Psoas muscle (tissue), 8 donors: ENCODE results near the gene RPL22L1. TPM values are rescaled to one million over a fixed set of nuclear protein-coding genes. Genes with fewer than 3 reads are reported as not detected.
A peak's percentile ranks its signal among the peaks of the same experiment; 100 is the strongest.

Source experiments
- ATAC-seq, 4 donors: fragments of 200-7000 bp; cut with Tn5 transposase; one replicate each; pipeline ENCODE4 v1.9.1; 2020; ENCODE audit warnings: moderate library complexity in 3 of 4, mild to moderate bottlenecking in 2 of 4
- DNase-seq, 2 donors: peaks; one replicate each; pipeline ENCODE4 v3.0.0-alpha.2; 2020
- H3K27ac ChIP-seq: fragments of 200-600 bp; one replicate; pipeline ENCODE4 v1.8.0; 2022
- H3K27me3 ChIP-seq, 3 donors: fragments of 200-600 bp in 1 of 3; one replicate each; pipeline versions ENCODE4 v1.6.1 to v1.8.0; 2013 to 2022; ENCODE audit warnings: low read length in 2 of 3, mild to moderate bottlenecking in 2 of 3, moderate library complexity in 1 of 3; ENCODE audit not compliant: insufficient read depth in 3 of 3
- H3K36me3 ChIP-seq, 2 donors: fragments of 200-600 bp in 1 of 2; one replicate each; pipeline versions ENCODE4 v1.6.1 to v1.8.0; 2013 to 2022; ENCODE audit warnings: low read depth in 1 of 2, mild to moderate bottlenecking in 1 of 2, moderate library complexity in 1 of 2; ENCODE audit not compliant: insufficient read depth in 1 of 2
- H3K4me1 ChIP-seq: fragments of 200-600 bp; one replicate; pipeline ENCODE4 v1.8.0; 2022
- H3K4me3 ChIP-seq: fragments of 200-600 bp; one replicate; pipeline ENCODE4 v1.8.0; 2022; ENCODE audit warnings: mild to moderate bottlenecking
- H3K9me3 ChIP-seq: fragments of 200-600 bp; one replicate; pipeline ENCODE4 v1.8.0; 2022
- WGBS, 3 donors: extraction: QIAGEN DNeasy Blood & Tissue Kit; methylation state at CpG; one replicate each; pipeline versions ENCODE4 v1.1.6 to v1.1.7; 2013; 5-methylcytosine and 5-hydroxymethylcytosine counted together
- intact Hi-C, 2 donors: fragments of 100-400 bp; cut with DNase I; formaldehyde crosslinking; loops; one replicate each; pipeline versions ENCODE4 v1.11.0 to v1.14.2; 2022
- polyA plus RNA-seq, 3 donors: library from polyadenylated mRNA; stranded (reverse); fragments of 200-250 nt; gene quantifications; one replicate each; pipeline ENCODE4 v1.2.3, GENCODE V29; 2013
- total RNA-seq, 4 donors: library from RNA; stranded (reverse); fragmentation: NEBNext Ultra II Directional in 2 of 4; extraction: Animal tissue kit (Norgen Biotek cat#: 25700) in 2 of 4; gene quantifications; one replicate each; pipeline versions ENCODE4 v1.2.1 to v1.2.4, GENCODE V29; 2021 to 2023
- TF ChIP-seq, protein P1 (sequence below): fragments of 200-600 bp; IDR thresholded peaks from one replicate; pipeline ENCODE4 v1.8.0; 2022; ENCODE audit warnings: antibody characterized with exemption
- donor health status: healthy with polysubstance abuse.
- donor health status: DM: no; HTN: no; CAD: no; lungs with moderate emphysema.
- donor health status: Bipolar disorder and iron deficiency.
- donor health status: healthy.
- donor health status: DM: yes; HTN: yes; CAD: no.
- donor health status: DM: no; HTN: no; CAD: no.
- donor health status: DM: no; HTN: no; CAD: no.
- donor health status: DM: yes; HTN: yes; CAD: no.

The RPL22L1 gene
- total and polyA plus RNA-seq, 7 donors = 8.4 to 88.7 (median 27.2) TPM

DNA sequence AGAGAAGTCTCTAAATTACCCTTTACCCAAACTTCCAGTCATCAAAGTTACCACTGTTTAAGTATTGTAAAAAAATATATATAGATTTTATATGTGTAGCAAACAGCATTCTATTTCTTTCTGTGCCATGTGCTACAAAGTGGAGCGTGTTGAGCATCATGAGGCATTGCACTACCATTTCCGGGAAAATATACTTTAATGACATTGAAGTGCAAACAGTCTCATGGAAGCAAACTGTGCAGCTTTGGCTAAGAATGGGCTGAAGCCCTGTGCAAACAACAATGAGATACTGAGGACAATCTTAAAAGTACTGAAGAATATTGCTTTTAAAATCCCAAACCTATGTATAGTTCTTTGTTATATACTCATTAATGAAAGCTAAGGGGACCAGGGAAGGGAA lies 6.5 kb upstream of the RPL22L1 start:
- no peaks in the 10 kb centered on the region for H3K27me3 ChIP-seq
- H3K4me3 ChIP-seq = no peak overlapping the region
- ATAC-seq (no peak), DNase-seq (no peak)
- H3K27ac ChIP-seq = no peak overlapping the region
- TF ChIP-seq, protein P1, sequence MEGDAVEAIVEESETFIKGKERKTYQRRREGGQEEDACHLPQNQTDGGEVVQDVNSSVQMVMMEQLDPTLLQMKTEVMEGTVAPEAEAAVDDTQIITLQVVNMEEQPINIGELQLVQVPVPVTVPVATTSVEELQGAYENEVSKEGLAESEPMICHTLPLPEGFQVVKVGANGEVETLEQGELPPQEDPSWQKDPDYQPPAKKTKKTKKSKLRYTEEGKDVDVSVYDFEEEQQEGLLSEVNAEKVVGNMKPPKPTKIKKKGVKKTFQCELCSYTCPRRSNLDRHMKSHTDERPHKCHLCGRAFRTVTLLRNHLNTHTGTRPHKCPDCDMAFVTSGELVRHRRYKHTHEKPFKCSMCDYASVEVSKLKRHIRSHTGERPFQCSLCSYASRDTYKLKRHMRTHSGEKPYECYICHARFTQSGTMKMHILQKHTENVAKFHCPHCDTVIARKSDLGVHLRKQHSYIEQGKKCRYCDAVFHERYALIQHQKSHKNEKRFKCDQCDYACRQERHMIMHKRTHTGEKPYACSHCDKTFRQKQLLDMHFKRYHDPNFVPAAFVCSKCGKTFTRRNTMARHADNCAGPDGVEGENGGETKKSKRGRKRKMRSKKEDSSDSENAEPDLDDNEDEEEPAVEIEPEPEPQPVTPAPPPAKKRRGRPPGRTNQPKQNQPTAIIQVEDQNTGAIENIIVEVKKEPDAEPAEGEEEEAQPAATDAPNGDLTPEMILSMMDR = no peak
- H3K9me3 ChIP-seq = no peaks in the 10 kb centered on the region
- WGBS, 3 donors = 81 to 93% (median 87%) methylated on average over 2 of the region's 2 CpGs
- no peaks in the 10 kb centered on the region for H3K4me1 ChIP-seq
- H3K36me3 ChIP-seq = no peaks in the 10 kb centered on the region
- intact Hi-C loops = no loop called here

DNA sequence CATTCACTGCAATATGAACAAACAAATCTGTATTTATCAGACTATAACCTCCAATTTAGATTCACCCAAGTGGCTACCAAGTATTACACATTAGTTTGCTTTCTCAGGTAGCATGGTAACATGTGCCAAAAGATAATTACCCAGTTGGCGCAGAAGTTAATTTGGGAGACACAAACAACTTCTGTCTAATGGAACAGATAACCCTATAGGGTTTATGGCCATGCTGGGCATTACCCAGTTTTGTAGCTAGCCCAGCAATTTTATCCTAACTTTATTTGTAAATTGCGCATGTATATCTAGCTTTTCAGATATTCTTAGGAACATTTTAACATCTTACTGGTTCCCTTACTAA lies 780 bp downstream of the RPL22L1 start:
- no peaks in the 10 kb centered on the region for H3K9me3 ChIP-seq
- peaks cover 4 to 40% of the 10 kb centered on the region in 2 donors for H3K36me3 ChIP-seq
- DNase-seq (no peak), ATAC-seq (no peak)
- intact Hi-C loops = no loop called here
- peaks cover 20% of the 10 kb centered on the region for H3K4me1 ChIP-seq
- H3K27me3 ChIP-seq = no peaks in the 10 kb centered on the region
- H3K27ac ChIP-seq = peak overlapping the region; percentile 86
- peak overlapping the region; percentile 82 for H3K4me3 ChIP-seq
- WGBS, 3 donors = 24 to 41% (median 30%) methylated on average over 2 of the region's 2 CpGs
- TF ChIP-seq, protein P1 = no peak

GRCh38 chr3:170868577-170869238 lies 1.3 kb downstream of the RPL22L1 start:
- ATAC-seq (no peak), DNase-seq (no peak)
- Histone ChIP-seq H3K27ac (peak overlapping the region; percentile 86), H3K36me3 (peaks cover 4 to 40% of the 10 kb centered on the region in 2 donors), H3K9me3 (no peaks in the 10 kb centered on the region), H3K4me3 (peak overlapping the region; percentile 82), H3K4me1 (peaks cover 20% of the 10 kb centered on the region), H3K27me3 (no peaks in the 10 kb centered on the region)
- WGBS, 3 donors = 84 to 91% (median 88%) methylated on average over 9 of the region's 9 CpGs
- intact Hi-C loops = no loop called here
- TF ChIP-seq, protein P1 = no peak

DNA sequence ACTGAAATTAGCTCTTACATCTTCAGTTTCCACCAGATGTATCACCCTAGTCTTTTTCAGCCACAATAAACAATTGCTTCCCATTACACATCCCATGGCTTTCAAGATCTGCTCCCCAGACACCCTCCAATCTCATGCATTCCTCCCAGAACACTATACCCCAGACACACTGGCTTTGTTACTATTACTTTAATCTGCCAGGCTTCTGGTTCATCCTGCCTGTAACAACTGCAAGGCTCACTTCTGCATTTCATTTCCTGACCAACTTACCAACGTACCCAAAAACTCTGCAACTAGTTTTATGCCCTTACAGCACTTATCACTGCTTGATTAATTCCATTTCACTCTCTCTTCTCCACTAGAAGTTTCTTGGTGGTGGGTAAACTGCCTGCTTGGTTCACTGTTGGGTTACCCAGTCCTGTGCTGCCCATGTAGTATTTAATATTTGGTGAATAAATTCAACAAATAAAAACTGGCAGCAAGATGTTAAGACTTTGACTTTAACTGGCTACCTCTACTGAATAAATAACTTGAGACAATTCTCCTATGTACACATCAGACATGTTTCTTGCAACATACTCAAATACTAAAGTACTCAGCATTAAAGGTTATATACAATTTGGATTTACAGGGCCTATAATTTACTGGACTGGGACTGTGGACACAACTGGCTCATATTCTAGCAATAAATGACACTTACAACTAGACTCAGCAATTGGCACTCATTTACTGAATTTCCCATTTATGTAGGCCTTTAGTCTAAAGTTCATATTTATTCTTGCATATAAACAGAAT lies 2.7 kb downstream of the RPL22L1 start:
- no peaks in the 10 kb centered on the region for H3K9me3 ChIP-seq
- H3K36me3 ChIP-seq = peaks cover 4 to 40% of the 10 kb centered on the region in 2 donors
- H3K27ac ChIP-seq = no peak overlapping the region
- TF ChIP-seq, protein P1 = no peak
- H3K4me1 ChIP-seq = peaks cover 20% of the 10 kb centered on the region
- intact Hi-C loops = no loop called here
- H3K27me3 ChIP-seq = no peaks in the 10 kb centered on the region
- H3K4me3 ChIP-seq = peak overlapping the region; percentile 82
- no peak for ATAC-seq
- 45 to 71% (median 62%) methylated on average over 1 of the region's 1 CpG for WGBS, 3 donors
- DNase-seq = no peak
